Fibroblast of lung (primary cell): ENCODE data around the gene CNN2. TPM values are rescaled to one million over a fixed set of nuclear protein-coding genes. Genes with fewer than 3 reads are reported as not detected.

Source experiments
- DNase-seq, 2 donors: peaks; one replicate each; pipeline versions ENCODE4 v3.0.0 to v3.0.0-alpha.2; 2010; ENCODE audit warnings: low read depth in 2 of 2
- H2AFZ ChIP-seq: 2 replicates; pipeline ENCODE4 v1.5.1; 2012; ENCODE audit warnings: low read length, control low read depth, inconsistent platforms
- H3K27ac ChIP-seq: 2 replicates; pipeline ENCODE4 v1.5.1; 2011; ENCODE audit warnings: low read length, control low read depth; ENCODE audit not compliant: insufficient read depth
- H3K27me3 ChIP-seq: 2 replicates; pipeline ENCODE4 v1.5.1; 2011; ENCODE audit warnings: mild to moderate bottlenecking, low read length; ENCODE audit not compliant: control insufficient read depth, insufficient read depth
- H3K36me3 ChIP-seq: 2 replicates; pipeline ENCODE4 v1.5.1; 2011; ENCODE audit warnings: low read length; ENCODE audit not compliant: control insufficient read depth, insufficient read depth
- H3K4me1 ChIP-seq: 2 replicates; pipeline ENCODE4 v1.5.1; 2011; ENCODE audit warnings: low read length; ENCODE audit not compliant: control insufficient read depth, insufficient read depth; ENCODE audit errors: extremely low read depth
- H3K4me2 ChIP-seq: 2 replicates; pipeline ENCODE4 v1.5.1; 2011; ENCODE audit warnings: low read length, control low read depth; ENCODE audit not compliant: insufficient read depth; ENCODE audit errors: extremely low read depth
- H3K4me3 ChIP-seq, 4 experiments: fragments of 200-600 bp in 1 of 4; sonication (generic) in 1 of 4; replicated peaks in 1 of 4; 2 replicates each; pipeline ENCODE4 v1.5.1; 2011 to 2016; ENCODE audit warnings: low read length in 4 of 4, low read depth in 3 of 4, mild to moderate bottlenecking in 3 of 4, control low read depth in 2 of 4, inconsistent platforms in 1 of 4, mixed read lengths in 1 of 4; ENCODE audit not compliant: insufficient read depth in 1 of 4; ENCODE audit errors: control extremely low read depth in 1 of 4
- H3K79me2 ChIP-seq: 2 replicates; pipeline ENCODE4 v1.5.1; 2012; ENCODE audit warnings: mild to moderate bottlenecking, low read length, inconsistent platforms; ENCODE audit not compliant: control insufficient read depth, insufficient read depth
- H3K9ac ChIP-seq: 2 replicates; pipeline ENCODE4 v1.5.1; 2011; ENCODE audit warnings: mild to moderate bottlenecking, low read length, control low read depth; ENCODE audit not compliant: insufficient read depth
- H3K9me3 ChIP-seq: 2 replicates; pipeline ENCODE4 v1.5.1; 2012; ENCODE audit warnings: low read depth, low read length; ENCODE audit not compliant: control insufficient read depth, insufficient read depth
- H4K20me1 ChIP-seq: 2 replicates; pipeline ENCODE4 v1.5.1; 2011; ENCODE audit warnings: low read length; ENCODE audit not compliant: control insufficient read depth, insufficient read depth; ENCODE audit errors: extremely low read depth
- EZH2 ChIP-seq: IDR thresholded peaks from 2 replicates; pipeline ENCODE4 v1.5.1; 2012; ENCODE audit warnings: low read length, control low read depth, mild to moderate bottlenecking; ENCODE audit errors: missing control alignments
- polyA plus RNA-seq, 2 donors: library from polyadenylated mRNA; depleted of rRNA in 1 of 2; stranded (reverse) in 1 of 2; unstranded in 1 of 2; fragments of >200 nt; gene quantifications; 2 replicates each; pipeline ENCODE4 v1.2.1, GENCODE V29; 2011 to 2012; ENCODE audit warnings: missing spikeins in 1 of 2
- total RNA-seq: library from RNA; depleted of rRNA; stranded (reverse); fragments of >200 nt; gene quantifications from 2 replicates; pipeline ENCODE4 v1.2.1, GENCODE V29; 2014
- TF ChIP-seq, protein P1 (sequence below), 2 donors: IDR thresholded peaks in 1 of 2; conservative IDR thresholded peaks in 1 of 2; 1 replicate in 1 of 2; 2 replicates in 1 of 2; pipeline ENCODE4 v1.5.1; 2011 to 2012; ENCODE audit warnings: low read length in 2 of 2, control low read depth in 1 of 2, inconsistent platforms in 1 of 2, low read depth in 1 of 2, mild to moderate bottlenecking in 1 of 2

CNN2 gene
- total and polyA plus RNA-seq, 2 donors (not counting 1 experiment from before 2014, with no cell fraction given) = 194 to 473 TPM

DNA sequence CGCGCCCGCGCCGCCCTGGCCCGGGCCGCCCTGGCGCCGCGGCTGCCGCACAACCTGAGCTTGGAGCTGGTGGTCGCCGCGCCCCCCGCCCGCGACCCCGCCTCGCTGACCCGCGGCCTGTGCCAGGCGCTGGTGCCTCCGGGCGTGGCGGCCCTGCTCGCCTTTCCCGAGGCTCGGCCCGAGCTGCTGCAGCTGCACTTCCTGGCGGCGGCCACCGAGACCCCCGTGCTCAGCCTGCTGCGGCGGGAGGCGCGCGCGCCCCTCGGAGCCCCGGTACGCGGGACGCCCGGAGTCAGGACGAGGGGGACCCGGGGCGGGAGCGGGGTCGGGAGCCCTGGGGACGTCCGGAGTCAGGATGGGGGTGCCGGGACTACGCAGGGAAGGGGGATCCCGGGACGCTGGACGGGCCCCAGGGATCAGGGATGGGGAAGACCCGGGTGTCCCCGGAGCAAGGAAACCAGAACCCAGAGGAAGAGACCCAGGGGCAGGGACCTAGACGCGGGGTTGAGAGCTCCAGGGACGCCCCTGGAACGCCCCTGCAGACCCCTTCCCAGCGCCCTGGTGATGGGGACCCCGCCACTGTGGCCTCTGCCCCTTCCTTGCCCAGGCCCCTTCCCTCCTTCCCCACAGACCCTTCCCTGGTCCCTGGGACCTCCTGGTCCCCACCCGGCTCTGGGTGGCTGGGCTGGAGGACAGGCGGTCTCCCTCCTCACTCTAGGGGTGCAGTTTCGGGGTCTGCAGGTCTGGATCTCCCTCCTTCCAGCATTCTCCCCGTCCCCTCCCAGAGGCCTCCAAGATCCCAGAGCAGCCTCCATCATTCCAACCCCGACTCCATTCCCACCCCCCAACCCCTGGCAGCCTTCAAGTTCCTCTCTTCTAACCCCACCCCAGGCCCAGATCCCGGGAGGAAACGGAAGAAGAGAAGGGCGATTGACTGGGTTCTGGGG is 25.5 kb upstream of the CNN2 start:
- Histone ChIP-seq H2AFZ (no peak overlapping the region), H3K27ac (no peak overlapping the region), H3K9ac (no peak overlapping the region), H4K20me1 (no peaks in the 10 kb centered on the region), H3K4me3 (peak overlapping the region in 1 of 4 experiments; percentile 29), H3K9me3 (no peaks in the 10 kb centered on the region), H3K36me3 (no peaks in the 10 kb centered on the region), H3K27me3 (peaks cover 28% of the 10 kb centered on the region), H3K79me2 (no peaks in the 10 kb centered on the region), H3K4me2 (peak overlapping the region; percentile 44), H3K4me1 (no peaks in the 10 kb centered on the region)
- TF ChIP-seq, protein P1, sequence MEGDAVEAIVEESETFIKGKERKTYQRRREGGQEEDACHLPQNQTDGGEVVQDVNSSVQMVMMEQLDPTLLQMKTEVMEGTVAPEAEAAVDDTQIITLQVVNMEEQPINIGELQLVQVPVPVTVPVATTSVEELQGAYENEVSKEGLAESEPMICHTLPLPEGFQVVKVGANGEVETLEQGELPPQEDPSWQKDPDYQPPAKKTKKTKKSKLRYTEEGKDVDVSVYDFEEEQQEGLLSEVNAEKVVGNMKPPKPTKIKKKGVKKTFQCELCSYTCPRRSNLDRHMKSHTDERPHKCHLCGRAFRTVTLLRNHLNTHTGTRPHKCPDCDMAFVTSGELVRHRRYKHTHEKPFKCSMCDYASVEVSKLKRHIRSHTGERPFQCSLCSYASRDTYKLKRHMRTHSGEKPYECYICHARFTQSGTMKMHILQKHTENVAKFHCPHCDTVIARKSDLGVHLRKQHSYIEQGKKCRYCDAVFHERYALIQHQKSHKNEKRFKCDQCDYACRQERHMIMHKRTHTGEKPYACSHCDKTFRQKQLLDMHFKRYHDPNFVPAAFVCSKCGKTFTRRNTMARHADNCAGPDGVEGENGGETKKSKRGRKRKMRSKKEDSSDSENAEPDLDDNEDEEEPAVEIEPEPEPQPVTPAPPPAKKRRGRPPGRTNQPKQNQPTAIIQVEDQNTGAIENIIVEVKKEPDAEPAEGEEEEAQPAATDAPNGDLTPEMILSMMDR (conservative IDR thresholded peaks at IDR 0.05 in 1 of 2, IDR thresholded peaks at IDR 0.05 in 1 of 2; ENCODE audit: low read depth in 1 of 2, low read length in 2 of 2) = no peak
- peak; percentile 67 for TF ChIP-seq EZH2
- DNase-seq = no peak

DNA sequence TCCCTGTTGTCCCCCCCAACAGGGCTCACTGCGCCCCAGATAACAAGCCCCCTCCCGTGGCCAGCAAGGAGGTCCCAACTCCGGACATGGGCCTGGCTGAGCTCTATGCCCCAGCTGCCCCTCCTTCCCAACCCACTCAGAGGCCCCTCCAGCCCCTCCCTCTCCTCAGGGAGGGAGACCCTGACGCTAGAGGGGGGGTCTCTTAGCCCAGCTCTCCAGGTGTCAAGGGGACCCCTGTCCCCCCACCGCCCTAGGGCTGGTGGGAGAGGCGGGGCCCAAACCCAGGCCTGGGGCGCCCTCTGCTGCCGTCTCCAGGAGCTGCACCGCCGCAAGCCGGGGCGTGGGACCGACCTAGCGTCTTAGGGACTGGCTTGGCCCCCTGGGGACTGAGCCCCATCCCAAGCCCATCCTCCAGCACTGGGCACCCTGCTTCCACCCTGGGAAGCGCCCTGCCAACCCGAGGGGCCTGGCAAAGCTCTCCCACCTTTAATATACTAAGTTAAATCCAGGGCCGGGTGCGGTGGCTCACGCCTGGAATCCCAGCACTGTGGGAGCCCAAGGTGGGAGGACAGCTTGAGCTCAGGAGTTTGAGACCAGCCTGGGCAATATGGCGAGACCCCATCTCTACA is 24.8 kb upstream of the CNN2 start:
- Histone ChIP-seq H3K27ac (no peak overlapping the region), H2AFZ (no peak overlapping the region), H3K4me2 (no peak overlapping the region), H4K20me1 (no peaks in the 10 kb centered on the region), H3K9ac (no peak overlapping the region), H3K79me2 (no peaks in the 10 kb centered on the region), H3K4me1 (no peaks in the 10 kb centered on the region), H3K36me3 (no peaks in the 10 kb centered on the region), H3K27me3 (peaks cover 20% of the 10 kb centered on the region), H3K9me3 (no peaks in the 10 kb centered on the region), H3K4me3 (peak overlapping the region in 1 of 4 experiments; percentile 14)
- TF ChIP-seq, protein P1 (conservative IDR thresholded peaks at IDR 0.05 in 1 of 2, IDR thresholded peaks at IDR 0.05 in 1 of 2; ENCODE audit: low read depth in 1 of 2, low read length in 2 of 2) = peak; percentile 76 to 80
- TF ChIP-seq EZH2 = no peak
- no peak for DNase-seq

DNA sequence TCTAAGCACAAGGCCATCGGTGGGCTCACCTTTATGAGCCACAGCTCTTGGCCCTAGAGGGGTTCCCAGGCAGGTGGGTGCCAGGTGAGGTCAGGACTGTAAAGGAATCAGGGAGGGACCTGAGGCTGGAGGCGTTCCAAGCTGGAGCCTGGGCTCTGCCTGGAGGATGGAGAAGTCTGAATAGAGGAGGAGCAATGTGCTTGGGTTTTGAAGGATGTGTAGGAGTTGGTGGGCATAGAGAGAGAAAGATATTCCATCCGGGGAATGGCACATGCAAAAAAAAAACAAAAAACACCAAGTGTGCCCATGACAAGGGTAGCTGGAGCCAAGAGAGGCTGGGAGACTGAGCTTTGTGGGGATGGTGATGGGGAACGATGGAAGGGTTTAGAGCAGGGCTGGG is 23.8 kb upstream of the CNN2 start:
- Histone ChIP-seq H3K79me2 (no peaks in the 10 kb centered on the region), H3K4me3 (no peak overlapping the region), H3K9me3 (no peaks in the 10 kb centered on the region), H4K20me1 (no peaks in the 10 kb centered on the region), H3K4me1 (no peaks in the 10 kb centered on the region), H3K36me3 (peaks cover 1% of the 10 kb centered on the region), H3K27ac (no peak overlapping the region), H3K27me3 (peaks cover 19% of the 10 kb centered on the region), H3K4me2 (no peak overlapping the region), H3K9ac (no peak overlapping the region), H2AFZ (no peak overlapping the region)
- DNase-seq = no peak
- TF ChIP-seq EZH2 = no peak
- TF ChIP-seq, protein P1 (conservative IDR thresholded peaks at IDR 0.05 in 1 of 2, IDR thresholded peaks at IDR 0.05 in 1 of 2; ENCODE audit: low read depth in 1 of 2, low read length in 2 of 2) = no peak
